ENCODE results near the gene PHPT1. TPM values are rescaled to one million over a fixed set of nuclear protein-coding genes. Genes with fewer than 3 reads are reported as not detected.
"Not testable (repeated sequence)": the region's sequence is repeated elsewhere in the genome, so short reads cannot be mapped to it uniquely, and the experiment has no call there.

Gene PHPT1
- total and polyA plus RNA-seq, 2 donors (not counting 1 experiment from before 2014, with no cell fraction given) = 99.6 to 190 TPM

DNA sequence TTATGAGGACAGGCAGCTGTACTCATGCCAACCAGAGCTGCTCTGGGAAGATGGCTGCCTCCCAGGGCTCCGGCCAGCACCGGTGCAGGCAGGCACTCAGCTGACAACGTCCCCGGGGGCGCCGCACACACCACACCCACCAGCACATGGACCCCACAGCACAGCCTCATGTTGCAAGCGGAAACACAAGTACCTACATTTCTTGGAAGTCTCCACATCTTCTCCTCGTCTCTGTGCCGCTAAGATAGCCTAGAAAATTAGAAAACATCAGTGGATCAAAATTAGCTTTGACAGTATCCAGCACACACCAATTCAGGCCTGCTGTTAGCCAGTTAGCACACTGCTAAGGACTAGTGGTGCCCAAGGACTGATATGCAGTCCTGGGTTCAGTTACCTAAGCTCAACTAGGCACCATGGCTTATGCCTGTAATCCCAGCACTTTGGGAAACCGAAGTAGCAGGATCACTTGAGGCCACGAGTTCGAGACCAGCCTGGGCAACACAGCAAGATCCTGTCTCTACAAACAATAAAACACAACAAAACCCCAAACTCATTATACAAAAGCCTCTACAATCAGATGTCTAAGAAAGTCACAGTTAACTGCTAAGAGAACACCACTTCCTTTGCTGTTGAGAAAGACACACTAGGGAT lies 14.5 kb downstream of the PHPT1 start:
- Histone ChIP-seq H4K20me1 (ENCODE audit: control insufficient read depth, extremely low read depth, insufficient read depth, low read length) (no peaks in the 10 kb centered on the region), H3K27me3 (ENCODE audit: control insufficient read depth, insufficient read depth, low read length) (no peaks in the 10 kb centered on the region), H3K79me2 (ENCODE audit: control insufficient read depth, insufficient read depth, low read length) (peaks cover 18% of the 10 kb centered on the region), H3K9ac (ENCODE audit: insufficient read depth, low read length) (no peak overlapping the region), H3K9me3 (ENCODE audit: control insufficient read depth, insufficient read depth, low read depth, low read length) (no peaks in the 10 kb centered on the region), H3K27ac (ENCODE audit: insufficient read depth, low read length) (no peak overlapping the region), H3K4me2 (ENCODE audit: extremely low read depth, insufficient read depth, low read length) (no peak overlapping the region), H3K4me3 (replicated peaks in 1 of 4; ENCODE audit: control extremely low read depth in 1 of 4, insufficient read depth in 1 of 4, low read depth in 3 of 4, low read length in 4 of 4) (no peak overlapping the region), H3K4me1 (ENCODE audit: control insufficient read depth, extremely low read depth, insufficient read depth, low read length) (peaks cover 7% of the 10 kb centered on the region), H3K36me3 (ENCODE audit: control insufficient read depth, insufficient read depth, low read length) (peaks cover 23% of the 10 kb centered on the region), H2AFZ (ENCODE audit: low read length) (no peak overlapping the region)
- no peak for DNase-seq (ENCODE audit: low read depth in 2 of 2)
- TF ChIP-seq EZH2 (IDR thresholded peaks at IDR 0.05; ENCODE audit: low read length, missing control alignments) = no peak
- TF ChIP-seq, protein P1, sequence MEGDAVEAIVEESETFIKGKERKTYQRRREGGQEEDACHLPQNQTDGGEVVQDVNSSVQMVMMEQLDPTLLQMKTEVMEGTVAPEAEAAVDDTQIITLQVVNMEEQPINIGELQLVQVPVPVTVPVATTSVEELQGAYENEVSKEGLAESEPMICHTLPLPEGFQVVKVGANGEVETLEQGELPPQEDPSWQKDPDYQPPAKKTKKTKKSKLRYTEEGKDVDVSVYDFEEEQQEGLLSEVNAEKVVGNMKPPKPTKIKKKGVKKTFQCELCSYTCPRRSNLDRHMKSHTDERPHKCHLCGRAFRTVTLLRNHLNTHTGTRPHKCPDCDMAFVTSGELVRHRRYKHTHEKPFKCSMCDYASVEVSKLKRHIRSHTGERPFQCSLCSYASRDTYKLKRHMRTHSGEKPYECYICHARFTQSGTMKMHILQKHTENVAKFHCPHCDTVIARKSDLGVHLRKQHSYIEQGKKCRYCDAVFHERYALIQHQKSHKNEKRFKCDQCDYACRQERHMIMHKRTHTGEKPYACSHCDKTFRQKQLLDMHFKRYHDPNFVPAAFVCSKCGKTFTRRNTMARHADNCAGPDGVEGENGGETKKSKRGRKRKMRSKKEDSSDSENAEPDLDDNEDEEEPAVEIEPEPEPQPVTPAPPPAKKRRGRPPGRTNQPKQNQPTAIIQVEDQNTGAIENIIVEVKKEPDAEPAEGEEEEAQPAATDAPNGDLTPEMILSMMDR (conservative IDR thresholded peaks at IDR 0.05 in 1 of 2, IDR thresholded peaks at IDR 0.05 in 1 of 2; ENCODE audit: low read depth in 1 of 2, low read length in 2 of 2) = no peak

- H2AFZ ChIP-seq (ENCODE audit: low read length) = no peak overlapping the region
- H3K79me2 ChIP-seq (ENCODE audit: control insufficient read depth, insufficient read depth, low read length) = peaks cover 18% of the 10 kb centered on the region
- H4K20me1 ChIP-seq (ENCODE audit: control insufficient read depth, extremely low read depth, insufficient read depth, low read length) = no peaks in the 10 kb centered on the region
- peak overlapping the region; percentile 40 to 81 (median 74) for H3K4me3 ChIP-seq (replicated peaks in 1 of 4; ENCODE audit: control extremely low read depth in 1 of 4, insufficient read depth in 1 of 4, low read depth in 3 of 4, low read length in 4 of 4)
- H3K9ac ChIP-seq (ENCODE audit: insufficient read depth, low read length) = peak overlapping the region; percentile 87
- no peaks in the 10 kb centered on the region for H3K9me3 ChIP-seq (ENCODE audit: control insufficient read depth, insufficient read depth, low read depth, low read length)
- H3K4me2 ChIP-seq (ENCODE audit: extremely low read depth, insufficient read depth, low read length) = peak overlapping the region; percentile 85
- H3K27ac ChIP-seq (ENCODE audit: insufficient read depth, low read length) = no peak overlapping the region
- no peak for TF ChIP-seq EZH2 (IDR thresholded peaks at IDR 0.05; ENCODE audit: low read length, missing control alignments)
- TF ChIP-seq, protein P1 (conservative IDR thresholded peaks at IDR 0.05 in 1 of 2, IDR thresholded peaks at IDR 0.05 in 1 of 2; ENCODE audit: low read depth in 1 of 2, low read length in 2 of 2) = no peak
- H3K4me1 ChIP-seq (ENCODE audit: control insufficient read depth, extremely low read depth, insufficient read depth, low read length) = peaks cover 4% of the 10 kb centered on the region
- no peak for DNase-seq (ENCODE audit: low read depth in 2 of 2)
- peaks cover 21% of the 10 kb centered on the region for H3K36me3 ChIP-seq (ENCODE audit: control insufficient read depth, insufficient read depth, low read length)
- H3K27me3 ChIP-seq (ENCODE audit: control insufficient read depth, insufficient read depth, low read length) = no peaks in the 10 kb centered on the region
Observed at GRCh38 chr9:136865041-136865767, 16.0 kb downstream of the PHPT1 start.

GRCh38 chr9:136865768-136866103 lies 16.5 kb downstream of the PHPT1 start:
- Histone ChIP-seq H4K20me1 (ENCODE audit: control insufficient read depth, extremely low read depth, insufficient read depth, low read length) (no peaks in the 10 kb centered on the region), H3K27me3 (ENCODE audit: control insufficient read depth, insufficient read depth, low read length) (no peaks in the 10 kb centered on the region), H3K9me3 (ENCODE audit: control insufficient read depth, insufficient read depth, low read depth, low read length) (no peaks in the 10 kb centered on the region), H3K79me2 (ENCODE audit: control insufficient read depth, insufficient read depth, low read length) (peaks cover 18% of the 10 kb centered on the region), H3K27ac (ENCODE audit: insufficient read depth, low read length) (peak overlapping the region; percentile 77), H3K4me1 (ENCODE audit: control insufficient read depth, extremely low read depth, insufficient read depth, low read length) (peaks cover 4% of the 10 kb centered on the region), H3K36me3 (ENCODE audit: control insufficient read depth, insufficient read depth, low read length) (peaks cover 21% of the 10 kb centered on the region), H2AFZ (ENCODE audit: low read length) (no peak overlapping the region), H3K4me3 (replicated peaks in 1 of 4; ENCODE audit: control extremely low read depth in 1 of 4, insufficient read depth in 1 of 4, low read depth in 3 of 4, low read length in 4 of 4) (peak overlapping the region; percentile 67 to 81 (median 75)), H3K9ac (ENCODE audit: insufficient read depth, low read length) (peak overlapping the region; percentile 87), H3K4me2 (ENCODE audit: extremely low read depth, insufficient read depth, low read length) (peak overlapping the region; percentile 13)
- TF ChIP-seq, protein P1 (conservative IDR thresholded peaks at IDR 0.05 in 1 of 2, IDR thresholded peaks at IDR 0.05 in 1 of 2; ENCODE audit: low read depth in 1 of 2, low read length in 2 of 2) = no peak
- no peak for TF ChIP-seq EZH2 (IDR thresholded peaks at IDR 0.05; ENCODE audit: low read length, missing control alignments)
- no peak for DNase-seq (ENCODE audit: low read depth in 2 of 2)

GRCh38 chr9:136866898-136867421 lies 17.8 kb downstream of the PHPT1 start:
- not testable (repeated sequence) for H2AFZ ChIP-seq (ENCODE audit: low read length); H3K9ac ChIP-seq (ENCODE audit: insufficient read depth, low read length); H3K27me3 ChIP-seq (ENCODE audit: control insufficient read depth, insufficient read depth, low read length); H3K9me3 ChIP-seq (ENCODE audit: control insufficient read depth, insufficient read depth, low read depth, low read length); DNase-seq (ENCODE audit: low read depth in 2 of 2); H4K20me1 ChIP-seq (ENCODE audit: control insufficient read depth, extremely low read depth, insufficient read depth, low read length); H3K4me1 ChIP-seq (ENCODE audit: control insufficient read depth, extremely low read depth, insufficient read depth, low read length)
- Histone ChIP-seq H3K79me2 (ENCODE audit: control insufficient read depth, insufficient read depth, low read length) (peaks cover 18% of the 10 kb centered on the region), H3K4me2 (ENCODE audit: extremely low read depth, insufficient read depth, low read length) (peak overlapping the region; percentile 44), H3K36me3 (ENCODE audit: control insufficient read depth, insufficient read depth, low read length) (peaks cover 13% of the 10 kb centered on the region), H3K4me3 (replicated peaks in 1 of 4; ENCODE audit: control extremely low read depth in 1 of 4, insufficient read depth in 1 of 4, low read depth in 3 of 4, low read length in 4 of 4) (peak overlapping the region; percentile 36 to 81 (median 65)), H3K27ac (ENCODE audit: insufficient read depth, low read length) (peak overlapping the region; percentile 64)
